ENCODE results near the gene TRIM73.
"Not testable (repeated sequence)": the region's sequence is repeated elsewhere in the genome, so short reads cannot be mapped to it uniquely, and the experiment has no call there.

DNA sequence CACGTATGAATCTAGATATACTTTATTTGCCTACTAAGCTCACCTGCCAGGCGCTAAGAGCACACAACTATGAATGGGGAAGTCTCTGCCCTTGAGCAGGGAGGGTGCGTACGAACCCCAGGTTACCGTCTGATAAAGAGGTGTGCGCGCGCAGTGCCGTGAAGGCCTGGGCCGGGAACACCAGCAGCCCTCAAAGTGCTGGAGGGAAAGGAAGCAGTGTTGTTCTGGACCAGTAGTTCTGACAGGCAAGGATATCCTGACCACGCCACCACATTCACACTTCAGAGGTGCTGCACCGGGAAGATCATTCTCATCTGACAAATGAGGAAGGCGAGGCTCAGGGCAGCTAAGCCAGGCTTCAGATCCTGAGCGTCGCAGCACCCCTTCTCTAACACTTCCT, 28.1 kb downstream of the TRIM73 start:
- not testable (repeated sequence) for TF ChIP-seq POLR2A, EP300 (IDR thresholded peaks at IDR 0.05)
- TF ChIP-seq, protein P1, sequence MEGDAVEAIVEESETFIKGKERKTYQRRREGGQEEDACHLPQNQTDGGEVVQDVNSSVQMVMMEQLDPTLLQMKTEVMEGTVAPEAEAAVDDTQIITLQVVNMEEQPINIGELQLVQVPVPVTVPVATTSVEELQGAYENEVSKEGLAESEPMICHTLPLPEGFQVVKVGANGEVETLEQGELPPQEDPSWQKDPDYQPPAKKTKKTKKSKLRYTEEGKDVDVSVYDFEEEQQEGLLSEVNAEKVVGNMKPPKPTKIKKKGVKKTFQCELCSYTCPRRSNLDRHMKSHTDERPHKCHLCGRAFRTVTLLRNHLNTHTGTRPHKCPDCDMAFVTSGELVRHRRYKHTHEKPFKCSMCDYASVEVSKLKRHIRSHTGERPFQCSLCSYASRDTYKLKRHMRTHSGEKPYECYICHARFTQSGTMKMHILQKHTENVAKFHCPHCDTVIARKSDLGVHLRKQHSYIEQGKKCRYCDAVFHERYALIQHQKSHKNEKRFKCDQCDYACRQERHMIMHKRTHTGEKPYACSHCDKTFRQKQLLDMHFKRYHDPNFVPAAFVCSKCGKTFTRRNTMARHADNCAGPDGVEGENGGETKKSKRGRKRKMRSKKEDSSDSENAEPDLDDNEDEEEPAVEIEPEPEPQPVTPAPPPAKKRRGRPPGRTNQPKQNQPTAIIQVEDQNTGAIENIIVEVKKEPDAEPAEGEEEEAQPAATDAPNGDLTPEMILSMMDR (IDR thresholded peaks at IDR 0.05): not testable (repeated sequence)
